Measurements from ENCODE around the gene SLC25A41. TPM values are rescaled to one million over a fixed set of nuclear protein-coding genes. Genes with fewer than 3 reads are reported as not detected.
"Not testable (repeated sequence)": the region's sequence is repeated elsewhere in the genome, so short reads cannot be mapped to it uniquely, and the experiment has no call there.

Gene SLC25A41
- total RNA-seq, 2 experiments from 2014 or later: 0.46 to 0.64 TPM

- no peak overlapping the region for H3K4me3 Mint-ChIP-seq
- intact Hi-C loops (cut with DNase I, micrococcal nuclease): no loop called here
- ATAC-seq (no peak), DNase-seq (no peak)
- CTCF ChIA-PET: interaction anchor here (0.6 kb wide), 1 partner anchor 155 kb away, joined by 3 read pairs; no protein-coding TSS in a partner anchor
- peaks cover 1% of the 10 kb centered on the region for H3K9me3 Mint-ChIP-seq (ENCODE audit: low read depth)
- H3K4me1 Mint-ChIP-seq: no peaks in the 10 kb centered on the region
- H3K36me3 Mint-ChIP-seq (ENCODE audit: low read depth): peaks cover 17% of the 10 kb centered on the region
- H3K27ac Mint-ChIP-seq: no peak overlapping the region
- POLR2A ChIA-PET: no interaction called here
- H3K27me3 Mint-ChIP-seq: no peaks in the 10 kb centered on the region
Measured at GRCh38 chr19:6448045-6448444, 14.5 kb upstream of the SLC25A41 start.

GRCh38 chr19:6446452-6446851 lies 12.9 kb upstream of the SLC25A41 start:
- Mint-ChIP-seq H3K27me3 (no peaks in the 10 kb centered on the region), H3K4me3 (no peak overlapping the region)

GRCh38 chr19:6443986-6444385 lies 10.4 kb upstream of the SLC25A41 start:
- no peak for DNase-seq
- no peaks in the 10 kb centered on the region for H3K4me1 Mint-ChIP-seq
- H3K27ac Mint-ChIP-seq: no peak overlapping the region
- ATAC-seq: no peak
- POLR2A ChIA-PET: no interaction called here
- H3K9me3 Mint-ChIP-seq (ENCODE audit: low read depth): peaks cover 1% of the 10 kb centered on the region
- peaks cover 6% of the 10 kb centered on the region for H3K36me3 Mint-ChIP-seq (ENCODE audit: low read depth)
- CTCF ChIA-PET: no interaction called here
- intact Hi-C loops (cut with DNase I, micrococcal nuclease): no loop called here
- H3K4me3 Mint-ChIP-seq: no peak overlapping the region
- H3K27me3 Mint-ChIP-seq: no peaks in the 10 kb centered on the region

More at GRCh38 chr19:6446452-6446851, 12.9 kb upstream of the SLC25A41 start:
- no peak overlapping the region for H3K27ac Mint-ChIP-seq
- no peaks in the 10 kb centered on the region for H3K4me1 Mint-ChIP-seq
- CTCF ChIA-PET: no interaction called here
- H3K36me3 Mint-ChIP-seq (ENCODE audit: low read depth): peaks cover 12% of the 10 kb centered on the region
- intact Hi-C loops (cut with DNase I, micrococcal nuclease): no loop called here
- DNase-seq (no peak), ATAC-seq (no peak)
- peaks cover 1% of the 10 kb centered on the region for H3K9me3 Mint-ChIP-seq (ENCODE audit: low read depth)
- POLR2A ChIA-PET: no interaction called here

- Mint-ChIP-seq H3K4me1 (no peaks in the 10 kb centered on the region), H3K9me3 (ENCODE audit: low read depth) (peaks cover 1% of the 10 kb centered on the region), H3K36me3 (ENCODE audit: low read depth) (peaks cover 6% of the 10 kb centered on the region), H3K27me3 (no peaks in the 10 kb centered on the region), H3K4me3 (no peak overlapping the region), H3K27ac (no peak overlapping the region)
- intact Hi-C loops (cut with DNase I, micrococcal nuclease): no loop called here
- CTCF ChIA-PET: interaction anchor here (0.7 kb wide), 1 partner anchor 22 kb away, joined by 4 read pairs; no protein-coding TSS in a partner anchor
- POLR2A ChIA-PET: no interaction called here
- DNase-seq: no peak
- ATAC-seq: no peak
Measured at GRCh38 chr19:6442087-6442688, 8.6 kb upstream of the SLC25A41 start.

GRCh38 chr19:6440905-6441304 lies 7.3 kb upstream of the SLC25A41 start:
- ChIA-PET CTCF (no interaction called here), POLR2A (no interaction called here)
- Mint-ChIP-seq H3K27ac (no peak overlapping the region), H3K27me3 (no peaks in the 10 kb centered on the region), H3K4me1 (no peaks in the 10 kb centered on the region), H3K4me3 (no peak overlapping the region), H3K9me3 (ENCODE audit: low read depth) (no peaks in the 10 kb centered on the region), H3K36me3 (ENCODE audit: low read depth) (no peaks in the 10 kb centered on the region)
- ATAC-seq (no peak), DNase-seq (no peak)
- intact Hi-C loops (cut with DNase I, micrococcal nuclease): no loop called here

- H3K27me3 Mint-ChIP-seq: no peaks in the 10 kb centered on the region
- ATAC-seq (no peak), DNase-seq (no peak)
- intact Hi-C loops (cut with DNase I, micrococcal nuclease): no loop called here
- POLR2A ChIA-PET: no interaction called here
- no peak overlapping the region for H3K4me3 Mint-ChIP-seq
- no peak overlapping the region for H3K27ac Mint-ChIP-seq
- no peaks in the 10 kb centered on the region for H3K9me3 Mint-ChIP-seq (ENCODE audit: low read depth)
- no peaks in the 10 kb centered on the region for H3K36me3 Mint-ChIP-seq (ENCODE audit: low read depth)
- no peaks in the 10 kb centered on the region for H3K4me1 Mint-ChIP-seq
- CTCF ChIA-PET: no interaction called here
Measured at GRCh38 chr19:6439743-6440142, 6.2 kb upstream of the SLC25A41 start.

- ATAC-seq (no peak), DNase-seq (no peak)
- intact Hi-C loops (cut with DNase I, micrococcal nuclease): no loop called here
- Mint-ChIP-seq H3K36me3 (ENCODE audit: low read depth) (no peaks in the 10 kb centered on the region), H3K27me3 (no peaks in the 10 kb centered on the region), H3K4me1 (no peaks in the 10 kb centered on the region), H3K27ac (no peak overlapping the region), H3K9me3 (ENCODE audit: low read depth) (no peaks in the 10 kb centered on the region), H3K4me3 (no peak overlapping the region)
- POLR2A ChIA-PET: no interaction called here
- CTCF ChIA-PET: interaction anchor here (0.6 kb wide), 1 partner anchor 97 kb away, joined by 3 read pairs; no protein-coding TSS in a partner anchor
Measured at GRCh38 chr19:6433165-6433564, 398 bp downstream of the SLC25A41 start.

GRCh38 chr19:6431891-6432290 lies 1.7 kb downstream of the SLC25A41 start:
- ChIA-PET CTCF (interaction anchor here (0.6 to 1.0 kb wide), 2 partner anchors 74 to 246 kb away, joined by 3 to 4 read pairs; no protein-coding TSS in a partner anchor), POLR2A (interaction anchor here (0.6 kb wide), 1 partner anchor 33 kb away, joined by 3 read pairs; no protein-coding TSS in a partner anchor)
- no peaks in the 10 kb centered on the region for H3K36me3 Mint-ChIP-seq (ENCODE audit: low read depth)

GRCh38 chr19:6429419-6430221 lies 3.9 kb downstream of the SLC25A41 start:
- ChIA-PET POLR2A (no interaction called here), CTCF (no interaction called here)
- H3K27ac Mint-ChIP-seq: no peak overlapping the region
- peaks cover 3% of the 10 kb centered on the region for H3K9me3 Mint-ChIP-seq (ENCODE audit: low read depth)
- intact Hi-C loops (cut with DNase I, micrococcal nuclease): no loop called here
- H3K27me3 Mint-ChIP-seq: no peaks in the 10 kb centered on the region
- peaks cover 9% of the 10 kb centered on the region for H3K4me1 Mint-ChIP-seq
- H3K4me3 Mint-ChIP-seq: peak overlapping the region; percentile 30
- DNase-seq (no peak), ATAC-seq (no peak)
- no peaks in the 10 kb centered on the region for H3K36me3 Mint-ChIP-seq (ENCODE audit: low read depth)

More at GRCh38 chr19:6431891-6432290, 1.7 kb downstream of the SLC25A41 start:
- Mint-ChIP-seq H3K27ac (no peak overlapping the region), H3K4me1 (no peaks in the 10 kb centered on the region), H3K27me3 (no peaks in the 10 kb centered on the region), H3K9me3 (ENCODE audit: low read depth) (no peaks in the 10 kb centered on the region), H3K4me3 (no peak overlapping the region)
- intact Hi-C loops (cut with DNase I, micrococcal nuclease): no loop called here
- ATAC-seq (no peak), DNase-seq (no peak)

GRCh38 chr19:6428692-6429418 lies 4.7 kb downstream of the SLC25A41 start:
- POLR2A ChIA-PET; H3K9me3 Mint-ChIP-seq (ENCODE audit: low read depth); H3K36me3 Mint-ChIP-seq (ENCODE audit: low read depth); ATAC-seq; H3K4me1 Mint-ChIP-seq; H3K27me3 Mint-ChIP-seq; H3K27ac Mint-ChIP-seq; intact Hi-C loops (cut with DNase I, micrococcal nuclease); H3K4me3 Mint-ChIP-seq; DNase-seq: not testable (repeated sequence)
- CTCF ChIA-PET: interaction anchor here (0.6 kb wide), 1 partner anchor 25 kb away, joined by 4 read pairs; no protein-coding TSS in a partner anchor

GRCh38 chr19:6427131-6427530 lies 6.4 kb downstream of the SLC25A41 start:
- intact Hi-C loops (cut with DNase I, micrococcal nuclease): no loop called here
- ATAC-seq (no peak), DNase-seq (no peak)
- no peaks in the 10 kb centered on the region for H3K27me3 Mint-ChIP-seq
- H3K9me3 Mint-ChIP-seq (ENCODE audit: low read depth): peaks cover 3% of the 10 kb centered on the region
- H3K4me1 Mint-ChIP-seq: peaks cover 23% of the 10 kb centered on the region
- CTCF ChIA-PET: no interaction called here
- no peak overlapping the region for H3K27ac Mint-ChIP-seq
- no peak overlapping the region for H3K4me3 Mint-ChIP-seq
- POLR2A ChIA-PET: interaction anchor here (0.6 kb wide), 1 partner anchor 55 kb away, joined by 3 read pairs; no protein-coding TSS in a partner anchor
- peaks cover 18% of the 10 kb centered on the region for H3K36me3 Mint-ChIP-seq (ENCODE audit: low read depth)

All from activated CD4-positive, alpha-beta T cell treated with anti-CD3 and anti-CD28 coated beads for 36 hours (primary cell).